Measurements from ENCODE around the gene TRIO. TPM values are rescaled to one million over a fixed set of nuclear protein-coding genes. Genes with fewer than 3 reads are reported as not detected.

The TRIO gene
- total RNA-seq, 1 donor from 2014 or later = 148 TPM

DNA sequence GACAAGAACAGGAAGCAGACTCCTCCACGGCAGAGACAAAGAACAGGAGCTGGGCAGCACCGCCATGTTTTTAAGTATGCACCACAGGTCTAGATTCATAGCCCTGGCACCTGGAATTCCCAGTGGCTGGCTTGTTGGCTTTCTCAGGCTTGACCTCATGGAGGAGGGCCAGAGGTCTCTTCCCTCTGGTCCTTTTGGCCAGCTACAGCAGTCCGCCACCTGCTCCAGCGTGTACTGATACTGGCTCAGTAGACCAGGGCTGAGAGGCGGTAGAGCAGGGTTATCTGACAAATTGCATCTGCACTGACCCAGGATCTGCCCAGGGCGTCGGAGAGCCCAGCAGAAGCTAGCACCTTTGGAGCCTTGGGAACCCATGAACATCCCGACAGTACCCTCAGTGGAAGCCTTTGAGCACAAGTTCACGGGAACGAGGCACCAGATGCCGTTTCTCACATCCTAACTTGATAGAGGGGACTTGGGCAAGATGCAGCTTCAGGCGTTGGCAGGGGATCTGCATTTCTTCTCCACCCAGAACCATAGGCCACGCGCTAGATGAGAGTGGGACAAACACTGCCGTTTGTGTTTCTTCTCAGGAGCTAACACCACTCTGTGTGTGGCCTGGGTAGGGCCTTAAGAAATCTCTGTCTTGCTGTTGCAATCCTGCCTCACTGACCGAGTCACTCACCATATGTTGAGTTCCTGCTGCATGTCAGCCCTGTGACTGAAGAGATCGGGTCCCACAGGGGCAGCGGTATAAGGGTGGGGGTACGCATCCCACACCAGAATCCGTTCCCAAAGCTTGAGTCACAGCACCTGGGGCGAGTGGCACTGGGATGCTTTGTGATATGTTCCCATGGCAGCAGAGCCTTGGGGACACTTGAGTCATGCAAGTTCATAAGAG lies 348.1 kb downstream of the TRIO start:
- no peaks in the 10 kb centered on the region for H3K4me1 ChIP-seq
- H3K27me3 ChIP-seq = no peaks in the 10 kb centered on the region
- intact Hi-C loops (cut with DNase I) = no loop called here
- ATAC-seq = peak; percentile 67
- no peak overlapping the region for H3K27ac ChIP-seq
- H3K36me3 ChIP-seq = peaks cover 91% of the 10 kb centered on the region
- no peaks in the 10 kb centered on the region for H3K9me3 ChIP-seq
- TF ChIP-seq, protein P1, sequence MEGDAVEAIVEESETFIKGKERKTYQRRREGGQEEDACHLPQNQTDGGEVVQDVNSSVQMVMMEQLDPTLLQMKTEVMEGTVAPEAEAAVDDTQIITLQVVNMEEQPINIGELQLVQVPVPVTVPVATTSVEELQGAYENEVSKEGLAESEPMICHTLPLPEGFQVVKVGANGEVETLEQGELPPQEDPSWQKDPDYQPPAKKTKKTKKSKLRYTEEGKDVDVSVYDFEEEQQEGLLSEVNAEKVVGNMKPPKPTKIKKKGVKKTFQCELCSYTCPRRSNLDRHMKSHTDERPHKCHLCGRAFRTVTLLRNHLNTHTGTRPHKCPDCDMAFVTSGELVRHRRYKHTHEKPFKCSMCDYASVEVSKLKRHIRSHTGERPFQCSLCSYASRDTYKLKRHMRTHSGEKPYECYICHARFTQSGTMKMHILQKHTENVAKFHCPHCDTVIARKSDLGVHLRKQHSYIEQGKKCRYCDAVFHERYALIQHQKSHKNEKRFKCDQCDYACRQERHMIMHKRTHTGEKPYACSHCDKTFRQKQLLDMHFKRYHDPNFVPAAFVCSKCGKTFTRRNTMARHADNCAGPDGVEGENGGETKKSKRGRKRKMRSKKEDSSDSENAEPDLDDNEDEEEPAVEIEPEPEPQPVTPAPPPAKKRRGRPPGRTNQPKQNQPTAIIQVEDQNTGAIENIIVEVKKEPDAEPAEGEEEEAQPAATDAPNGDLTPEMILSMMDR (IDR thresholded peaks at IDR 0.05) = no peak
- no peak overlapping the region for H3K4me3 ChIP-seq
- no peak for DNase-seq

DNA sequence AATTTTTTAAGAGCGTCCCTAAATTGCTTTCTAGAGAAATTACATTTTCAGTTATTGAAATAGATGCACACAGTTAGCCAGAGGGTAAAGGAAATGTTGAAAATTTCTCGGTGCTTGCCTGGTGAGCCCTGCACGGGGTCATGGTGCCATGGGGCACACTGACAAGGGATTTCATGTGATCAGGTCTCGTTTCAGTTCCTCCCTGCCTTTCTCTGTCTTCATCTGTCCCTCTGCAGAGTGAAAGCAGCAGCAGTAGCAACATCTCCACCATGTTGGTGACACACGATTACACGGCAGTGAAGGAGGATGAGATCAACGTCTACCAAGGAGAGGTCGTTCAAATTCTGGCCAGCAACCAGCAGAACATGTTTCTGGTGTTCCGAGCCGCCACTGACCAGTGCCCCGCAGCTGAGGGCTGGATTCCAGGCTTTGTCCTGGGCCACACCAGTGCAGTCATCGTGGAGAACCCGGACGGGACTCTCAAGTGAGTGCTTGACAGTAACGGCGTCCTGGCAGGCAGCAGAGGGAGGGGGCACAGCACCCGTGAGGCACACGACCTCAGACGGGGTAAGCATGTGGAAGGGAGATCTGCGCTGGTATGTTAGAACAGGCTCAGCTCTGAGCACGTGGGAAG lies 349.3 kb downstream of the TRIO start:
- H3K27me3 ChIP-seq = no peaks in the 10 kb centered on the region
- TF ChIP-seq, protein P1 (IDR thresholded peaks at IDR 0.05) = no peak
- ATAC-seq (peak; percentile 74), DNase-seq (no peak)
- H3K27ac ChIP-seq = no peak overlapping the region
- intact Hi-C loops (cut with DNase I) = no loop called here
- no peak overlapping the region for H3K4me3 ChIP-seq
- no peaks in the 10 kb centered on the region for H3K4me1 ChIP-seq
- no peaks in the 10 kb centered on the region for H3K9me3 ChIP-seq
- H3K36me3 ChIP-seq = peaks cover 95% of the 10 kb centered on the region

DNA sequence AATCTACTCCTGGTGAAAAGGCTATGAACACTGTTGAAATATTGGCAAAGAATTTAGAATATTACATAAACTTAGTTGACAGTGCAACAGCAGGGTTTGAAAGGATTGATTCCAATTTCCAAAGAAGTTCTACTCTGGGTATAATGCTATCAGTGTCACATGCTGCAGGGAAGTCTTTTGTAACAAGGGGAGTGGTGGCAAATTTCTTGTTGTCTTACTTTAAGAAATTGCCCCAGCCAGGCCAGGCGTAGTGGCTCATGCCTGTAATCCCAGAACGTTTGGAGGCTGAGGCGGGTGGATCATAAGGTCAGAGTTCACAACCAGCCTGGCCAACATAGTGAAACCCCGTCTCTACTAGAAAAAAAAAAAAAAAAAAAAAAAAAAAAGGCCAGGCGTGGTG lies 352.2 kb downstream of the TRIO start:
- intact Hi-C loops (cut with DNase I) = no loop called here
- no peaks in the 10 kb centered on the region for H3K9me3 ChIP-seq
- TF ChIP-seq, protein P1 (IDR thresholded peaks at IDR 0.05) = no peak
- no peak overlapping the region for H3K27ac ChIP-seq
- H3K4me3 ChIP-seq = no peak overlapping the region
- no peaks in the 10 kb centered on the region for H3K4me1 ChIP-seq
- peaks cover 97% of the 10 kb centered on the region for H3K36me3 ChIP-seq
- no peak for DNase-seq
- no peaks in the 10 kb centered on the region for H3K27me3 ChIP-seq
- peak; percentile 30 for ATAC-seq

DNA sequence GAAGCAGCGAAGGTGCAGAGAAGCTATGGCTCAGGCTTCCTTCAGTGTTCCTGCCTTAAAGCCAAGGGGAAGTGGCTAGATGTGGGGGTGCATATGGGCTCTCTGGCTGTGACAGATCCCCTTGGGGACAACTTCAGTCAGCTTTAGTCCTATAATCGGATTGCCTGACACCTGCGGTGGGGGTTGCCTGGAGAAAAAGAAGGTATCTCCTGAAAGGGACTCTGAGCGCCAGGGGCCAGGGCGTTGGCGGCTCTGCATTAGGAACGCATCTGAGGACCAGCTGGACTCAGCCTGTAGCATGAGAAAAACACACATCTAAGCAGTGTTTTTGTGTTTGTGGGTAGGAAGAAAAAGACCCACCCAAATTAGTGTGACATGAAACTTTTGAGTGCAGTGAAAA lies 354.2 kb downstream of the TRIO start:
- no peak for DNase-seq
- TF ChIP-seq, protein P1 (IDR thresholded peaks at IDR 0.05) = no peak
- intact Hi-C loops (cut with DNase I) = no loop called here

DNA sequence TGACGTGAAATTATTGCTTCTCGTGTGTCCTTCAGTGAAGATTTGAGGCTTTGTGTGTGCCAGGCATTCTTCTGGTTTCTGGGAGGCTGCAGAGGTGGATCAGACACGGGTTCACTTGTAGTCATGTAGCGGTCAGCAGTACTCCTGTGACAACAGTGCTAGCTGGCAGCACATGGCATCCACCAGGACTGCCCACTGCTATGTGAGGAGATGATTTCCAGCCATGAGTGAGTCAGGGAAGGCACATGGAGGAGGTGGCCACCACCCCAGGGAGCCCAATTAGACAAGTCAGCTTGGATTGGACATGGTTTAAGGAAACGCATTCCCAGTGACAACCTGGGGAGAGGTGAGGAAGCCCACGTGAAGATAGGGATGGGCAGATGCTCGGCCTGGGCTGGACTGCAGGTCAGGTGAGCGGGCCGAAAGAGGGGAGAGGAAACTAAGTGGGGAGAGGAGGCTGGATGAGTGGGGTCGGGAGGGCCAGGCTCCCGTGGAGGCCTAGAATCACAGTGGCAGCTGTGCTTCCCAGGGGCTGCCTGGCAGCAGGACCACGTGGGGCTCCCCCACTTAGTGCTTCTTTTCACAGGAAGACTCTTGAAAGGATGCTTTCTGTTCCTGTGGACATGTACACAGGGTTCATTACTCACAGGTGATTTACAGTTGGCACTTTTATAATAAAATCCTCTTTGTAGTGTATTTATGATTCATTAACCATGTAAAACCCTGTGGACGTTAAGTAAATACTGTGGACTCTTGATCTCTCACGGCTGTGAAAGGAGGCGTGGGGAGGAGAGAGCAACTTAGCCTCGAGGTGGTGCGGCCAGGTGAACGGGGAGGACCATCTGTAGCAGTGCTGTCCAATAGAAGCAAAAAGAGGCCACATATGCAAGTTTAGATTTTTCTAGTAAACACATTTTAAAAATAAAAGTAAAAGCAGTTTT lies 358.5 kb downstream of the TRIO start:
- intact Hi-C loops (cut with DNase I) = no loop called here
- TF ChIP-seq, protein P1 (IDR thresholded peaks at IDR 0.05) = no peak
- DNase-seq = no peak
- Histone ChIP-seq H3K9me3 (no peaks in the 10 kb centered on the region), H3K4me1 (no peaks in the 10 kb centered on the region), H3K4me3 (no peak overlapping the region), H3K27me3 (no peaks in the 10 kb centered on the region), H3K36me3 (peaks cover 91% of the 10 kb centered on the region), H3K27ac (no peak overlapping the region)
- ATAC-seq = no peak

More for the DNA sequence above, 354.2 kb downstream of the TRIO start:
- Histone ChIP-seq H3K27me3 (no peaks in the 10 kb centered on the region), H3K27ac (no peak overlapping the region), H3K4me3 (no peak overlapping the region), H3K9me3 (no peaks in the 10 kb centered on the region), H3K4me1 (no peaks in the 10 kb centered on the region), H3K36me3 (peaks cover 95% of the 10 kb centered on the region)
- ATAC-seq = no peak

Data from upper lobe of right lung (tissue), 1 donor.